ENCODE results near the gene PRKD3.

PRKD3 gene

GRCh38 chr2:37342591-37343220 is 18.1 kb upstream of the PRKD3 start:
- DNase-seq = no peak

GRCh38 chr2:37340637-37341036 is 16.0 kb upstream of the PRKD3 start:
- DNase-seq = no peak

- no peak for DNase-seq
These were observed 14.3 kb upstream of the PRKD3 start for GRCh38 chr2:37338933-37339332.

- DNase-seq = no peak
These were observed 13.1 kb upstream of the PRKD3 start for GRCh38 chr2:37337620-37338280.

GRCh38 chr2:37335604-37336003 is 11.0 kb upstream of the PRKD3 start:
- no peak for DNase-seq

GRCh38 chr2:37333256-37333655 is 8.6 kb upstream of the PRKD3 start:
- DNase-seq = no peak

GRCh38 chr2:37332560-37332959 is 7.9 kb upstream of the PRKD3 start:
- DNase-seq = no peak

GRCh38 chr2:37330681-37331080 is 6.0 kb upstream of the PRKD3 start:
- DNase-seq = no peak

GRCh38 chr2:37326866-37327634 is 2.4 kb upstream of the PRKD3 start:
- DNase-seq = no peak

- peak; percentile 42 for DNase-seq
These were observed 1.7 kb upstream of the PRKD3 start for GRCh38 chr2:37326285-37326684.

- DNase-seq = no peak
These were observed 1.0 kb upstream of the PRKD3 start for GRCh38 chr2:37325625-37326071.

GRCh38 chr2:37324536-37324785 is 172 bp downstream of the PRKD3 start:
- DNase-seq = no peak

GRCh38 chr2:37323781-37324535 is 675 bp downstream of the PRKD3 start:
- no peak for DNase-seq

GRCh38 chr2:37323176-37323780 is 1.4 kb downstream of the PRKD3 start:
- peak; percentile 32 for DNase-seq

GRCh38 chr2:37322368-37322767 is 2.3 kb downstream of the PRKD3 start:
- no peak for DNase-seq

- no peak for DNase-seq
These were observed 3.5 kb downstream of the PRKD3 start for GRCh38 chr2:37321029-37321682.

GRCh38 chr2:37319754-37320609 is 4.7 kb downstream of the PRKD3 start:
- no peak for DNase-seq

GRCh38 chr2:37318401-37318800 is 6.2 kb downstream of the PRKD3 start:
- no peak for DNase-seq

- no peak for DNase-seq
These were observed 6.9 kb downstream of the PRKD3 start for GRCh38 chr2:37317746-37318145.

- DNase-seq = no peak
These were observed 8.5 kb downstream of the PRKD3 start for GRCh38 chr2:37316181-37316580.

GRCh38 chr2:37315364-37315763 is 9.3 kb downstream of the PRKD3 start:
- DNase-seq = no peak

- no peak for DNase-seq
These were observed 17.1 kb downstream of the PRKD3 start for GRCh38 chr2:37307500-37307899.
